HCT116 (cell line): ENCODE data around the gene ZNF311. TPM values are rescaled to one million over a fixed set of nuclear protein-coding genes. Genes with fewer than 3 reads are reported as not detected.

Experiments
- ATAC-seq: fragments of 200-7000 bp; cut with Tn5 transposase; 2 replicates; pipeline ENCODE4 v1.9.1; 2020; ENCODE audit warnings: mild to moderate bottlenecking, moderate library complexity
- BruUV-seq: library from RNA; stranded (reverse); fragments of 400-500 nt; replicated peaks from 2 replicates; lab custom pipeline; 2021; lab: Mats Ljungman, UMichigan
- CTCF ChIA-PET: fragments of 300-600 bp; sonication (Branson Sonifier 250); formaldehyde crosslinking; loops from one replicate; lab custom pipeline; 2021; ENCODE audit warnings: antibody characterized with exemption; lab: Charles Lee
- POLR2A ChIA-PET: fragments of 300-600, 350-600 bp; sonication (Branson Sonifier 250); formaldehyde crosslinking; loops from one replicate; lab custom pipeline; 2021; ENCODE audit warnings: antibody characterized with exemption; lab: Charles Lee
- RAD21 ChIA-PET, 2 experiments: fragments of 300-600 bp; sonication (Branson Sonifier 250); formaldehyde crosslinking; loops; one replicate each; lab custom pipeline; 2023; ENCODE audit warnings: low total read pairs in 2 of 2; ENCODE audit not compliant: uncharacterized antibody in 2 of 2, unreplicated experiment in 2 of 2, low non-redundant PET in 1 of 2; lab: Charles Lee
- DNase-seq: peaks from one replicate; pipeline ENCODE4 v3.0.0-alpha.2; 2010; ENCODE audit warnings: low read depth, low spot score
- H2AFZ ChIP-seq: fragments of 200-600 bp; shearing (Covaris generic), sonication (generic); 2 replicates; pipeline ENCODE4 v1.6.1; 2017; ENCODE audit warnings: low read depth, mixed run types, mixed read lengths, antibody characterized with exemption, low read length; ENCODE audit not compliant: poor library complexity, severe bottlenecking
- H3K27ac ChIP-seq: 2 replicates; pipeline ENCODE4 v1.5.1; 2012; ENCODE audit warnings: low read depth, low read length
- H3K27me3 ChIP-seq: fragments of 200-600 bp; sonication (generic); 2 replicates; pipeline ENCODE4 v1.6.1; 2016; ENCODE audit warnings: mixed run types, low read length, mixed read lengths; ENCODE audit not compliant: insufficient read depth
- H3K36me3 ChIP-seq, 2 experiments: fragments of 200-500 bp in 1 of 2; fragments of 200-600 bp in 1 of 2; sonication (Bioruptor generic) in 1 of 2; sonication (generic) in 1 of 2; 2 replicates each; pipeline versions ENCODE4 v1.5.1 to v1.6.1; 2014 to 2016; ENCODE audit warnings: low read length in 2 of 2, inconsistent platforms in 1 of 2, mixed read lengths in 1 of 2, mixed run types in 1 of 2; ENCODE audit not compliant: insufficient read depth in 2 of 2, control insufficient read depth in 1 of 2
- H3K4me1 ChIP-seq, 2 experiments: fragments of 200-600 bp in 1 of 2; sonication (generic) in 1 of 2; 2 replicates each; pipeline versions ENCODE4 v1.5.1 to v1.6.1; 2012 to 2017; ENCODE audit warnings: low read length in 2 of 2, inconsistent platforms in 1 of 2, mild to moderate bottlenecking in 1 of 2, mixed read lengths in 1 of 2, mixed run types in 1 of 2, moderate library complexity in 1 of 2; ENCODE audit not compliant: insufficient read depth in 2 of 2, control insufficient read depth in 1 of 2
- H3K4me2 ChIP-seq: fragments of 200-600 bp; sonication (generic); 2 replicates; pipeline ENCODE4 v1.6.1; 2017; ENCODE audit warnings: mixed run types, low read length, mixed read lengths
- H3K4me3 ChIP-seq, 2 experiments: fragments of 200-600 bp in 1 of 2; sonication (generic) in 1 of 2; replicated peaks in 1 of 2; 2 replicates each; pipeline ENCODE4 v1.5.1; 2011 to 2016; ENCODE audit warnings: low read length in 2 of 2, control low read depth in 1 of 2, low read depth in 1 of 2, mild to moderate bottlenecking in 1 of 2, mixed read lengths in 1 of 2, mixed run types in 1 of 2
- H3K79me2 ChIP-seq: fragments of 200-600 bp; sonication (generic); 2 replicates; pipeline ENCODE4 v1.6.1; 2017; ENCODE audit warnings: mild to moderate bottlenecking, mixed run types, low read length, moderate library complexity, mixed read lengths; ENCODE audit not compliant: insufficient read depth
- H3K9ac ChIP-seq: fragments of 200-600 bp; sonication (generic); 2 replicates; pipeline ENCODE4 v1.6.1; 2016; ENCODE audit warnings: low read length, mixed read lengths
- H3K9me2 ChIP-seq: fragments of 200-600 bp; sonication (generic), shearing (Covaris generic); 2 replicates; pipeline ENCODE4 v1.6.1; 2017; ENCODE audit warnings: mixed run types, mild to moderate bottlenecking, moderate library complexity; ENCODE audit not compliant: insufficient read depth
- H3K9me3 ChIP-seq, 2 experiments: fragments of 200-500 bp in 1 of 2; fragments of 200-600 bp in 1 of 2; sonication (Bioruptor generic) in 1 of 2; sonication (generic) in 1 of 2; 2 replicates each; pipeline ENCODE4 v1.6.1; 2014 to 2017; ENCODE audit warnings: low read length in 2 of 2, mixed read lengths in 2 of 2, inconsistent platforms in 1 of 2, low read depth in 1 of 2, mild to moderate bottlenecking in 1 of 2, mixed run types in 1 of 2, moderate library complexity in 1 of 2; ENCODE audit not compliant: control insufficient read depth in 1 of 2, insufficient read depth in 1 of 2
- H4K20me1 ChIP-seq: fragments of 200-600 bp; sonication (generic), shearing (Covaris generic); 2 replicates; pipeline ENCODE4 v1.6.1; 2017; ENCODE audit warnings: mixed run types, mild to moderate bottlenecking, moderate library complexity; ENCODE audit not compliant: insufficient read depth
- ATF3 ChIP-seq: IDR thresholded peaks from 2 replicates; pipeline ENCODE4 v1.6.1; 2012
- CBX3 ChIP-seq: IDR thresholded peaks from 2 replicates; pipeline ENCODE4 v1.6.1; 2012; ENCODE audit warnings: low read depth
- EGR1 ChIP-seq: IDR thresholded peaks from 2 replicates; pipeline ENCODE4 v1.6.1; 2012; ENCODE audit warnings: low read depth
- ELF1 ChIP-seq: IDR thresholded peaks from 2 replicates; pipeline ENCODE4 v1.6.1; 2012; ENCODE audit warnings: low read depth, borderline replicate concordance
- EZH2 ChIP-seq: fragments of 200-600 bp; sonication (generic); IDR thresholded peaks from 2 replicates; pipeline ENCODE4 v1.6.1; 2017; ENCODE audit warnings: antibody characterized with exemption, mixed run types
- EZH2phosphoT487 ChIP-seq: fragments of 200-600 bp; IDR thresholded peaks from 2 replicates; pipeline ENCODE4 v1.6.1; 2018; ENCODE audit warnings: antibody characterized with exemption, borderline replicate concordance
- FOSL1 ChIP-seq: IDR thresholded peaks from 2 replicates; pipeline ENCODE4 v1.6.1; 2012; ENCODE audit warnings: low read depth
- MAX ChIP-seq: IDR thresholded peaks from 2 replicates; pipeline ENCODE4 v1.6.1; 2012
- POLR2A ChIP-seq: IDR thresholded peaks from 2 replicates; pipeline ENCODE4 v1.7.0; 2011; ENCODE audit warnings: borderline replicate concordance; ENCODE audit not compliant: insufficient read depth, insufficient read length; ENCODE audit errors: extremely low read depth
- RAD21 ChIP-seq: IDR thresholded peaks from 2 replicates; pipeline ENCODE4 v1.6.1; 2012; ENCODE audit warnings: low read depth, mild to moderate bottlenecking
- TCF7L2 ChIP-seq: IDR thresholded peaks from 2 replicates; pipeline ENCODE4 v1.7.0; 2011; ENCODE audit warnings: borderline replicate concordance, inconsistent platforms; ENCODE audit not compliant: insufficient read depth, insufficient read length; ENCODE audit errors: extremely low read depth
- ZBTB33 ChIP-seq: IDR thresholded peaks from 2 replicates; pipeline ENCODE4 v1.6.1; 2011; ENCODE audit warnings: mild to moderate bottlenecking, low read length, moderate library complexity; ENCODE audit not compliant: insufficient replicate concordance; ENCODE audit errors: extremely low read depth
- intact Hi-C: fragments of 100-400 bp; cut with micrococcal nuclease; formaldehyde crosslinking; loops from 2 replicates; pipeline ENCODE4 v1.10.0; 2022
- total RNA-seq: library from RNA; stranded (reverse); gene quantifications from one replicate; pipeline ENCODE4 v1.2.1, GENCODE V29; 2021; ENCODE audit not compliant: unreplicated experiment

The ZNF311 gene
- total RNA-seq, 1 experiment from 2014 or later, result not detected

GRCh38 chr6:29019629-29020028, 14.5 kb upstream of the ZNF311 start:
- Histone ChIP-seq H3K79me2 (no peaks in the 10 kb centered on the region), H4K20me1 (no peaks in the 10 kb centered on the region), H3K4me2 (no peak overlapping the region), H2AFZ (no peak overlapping the region), H3K27me3 (no peaks in the 10 kb centered on the region), H3K4me3 (no peak overlapping the region), H3K36me3 (no peaks in the 10 kb centered on the region), H3K9me3 (no peaks in the 10 kb centered on the region), H3K9ac (no peak overlapping the region), H3K27ac (no peak overlapping the region), H3K4me1 (no peaks in the 10 kb centered on the region), H3K9me2 (no peaks in the 10 kb centered on the region)
- POLR2A ChIA-PET, result no interaction called here
- RAD21 ChIA-PET, result no interaction called here
- CTCF ChIA-PET, result no interaction called here
- ATAC-seq (no peak), DNase-seq (no peak)
- intact Hi-C loops, result no loop called here
- no TSS peak for BruUV-seq
- TF ChIP-seq CBX3, result no peak
- no peak for TF ChIP-seq EZH2phosphoT487
- TF ChIP-seq ELF1, result no peak
- no peak for TF ChIP-seq POLR2A
- no peak for TF ChIP-seq EGR1
- TF ChIP-seq MAX, result no peak
- TF ChIP-seq EZH2, result no peak
- no peak for TF ChIP-seq TCF7L2
- TF ChIP-seq RAD21, result no peak
- TF ChIP-seq ATF3, result no peak
- no peak for TF ChIP-seq FOSL1
- TF ChIP-seq ZBTB33, result no peak
